ENCODE results near the gene CTBP2.
A peak's percentile ranks its signal among the peaks of the same experiment; 100 is the strongest.

The CTBP2 gene

GRCh38 chr10:125134483-125134848 lies 25.9 kb downstream of the CTBP2 start:
- Histone ChIP-seq H3K4ac (ENCODE audit: low read length) (no peak overlapping the region), H3K14ac (ENCODE audit: low read length) (no peak overlapping the region), H4K8ac (ENCODE audit: low read depth, low read length) (no peak overlapping the region), H3K9me3 (replicated peaks in 1 of 2; ENCODE audit: control insufficient read depth in 2 of 2, insufficient read depth in 1 of 2, low read depth in 1 of 2, low read length in 2 of 2) (peaks cover 0 to 16% of the 10 kb centered on the region in 2 donors), H3K27me3 (ENCODE audit: control insufficient read depth in 3 of 3, insufficient read depth in 3 of 3, low read depth in 1 of 3, low read length in 3 of 3) (no peaks in the 10 kb centered on the region), H3K79me1 (ENCODE audit: low read depth, low read length) (peaks cover 18% of the 10 kb centered on the region), H3K27ac (replicated peaks; ENCODE audit: low read length) (no peak overlapping the region), H3K9ac (ENCODE audit: low read depth, low read length, poor library complexity) (no peak overlapping the region), H3K4me2 (ENCODE audit: insufficient read depth, low read length, poor library complexity, severe bottlenecking) (no peak overlapping the region), H2BK120ac (ENCODE audit: low read depth, low read length) (no peak overlapping the region), H3K4me3 (ENCODE audit: low read length in 2 of 2) (no peak overlapping the region), H2BK15ac (ENCODE audit: low read length) (no peak overlapping the region), H2BK12ac (ENCODE audit: low read length) (no peak overlapping the region), H3K36me3 (replicated peaks in 1 of 2; ENCODE audit: control insufficient read depth in 2 of 2, insufficient read depth in 2 of 2, low read length in 2 of 2) (peaks cover 13 to 87% of the 10 kb centered on the region in 2 donors), H2BK5ac (ENCODE audit: low read length) (no peak overlapping the region), H2AFZ (ENCODE audit: low read length) (no peak overlapping the region), H2AK5ac (ENCODE audit: low read depth, low read length) (peak overlapping the region; percentile 47), H4K91ac (ENCODE audit: low read depth, low read length, poor library complexity) (no peak overlapping the region), H3K4me1 (ENCODE audit: control insufficient read depth in 2 of 2, insufficient read depth in 1 of 2, low read depth in 1 of 2, low read length in 2 of 2) (peaks cover 0 to 34% of the 10 kb centered on the region in 2 donors), H3K23ac (ENCODE audit: low read depth, low read length, poor library complexity) (no peak overlapping the region), H3K18ac (ENCODE audit: low read length) (peak overlapping the region; percentile 56)
- DNase-seq (ENCODE audit: low spot score): no peak
- WGBS, 2 donors (ENCODE audit: extremely low coverage in 2 of 2, insufficient read length in 2 of 2, insufficient replicate concordance in 1 of 2): no CpG with 5 or more reads among the region's 11 CpGs

GRCh38 chr10:125133696-125134482 lies 26.5 kb downstream of the CTBP2 start:
- H3K14ac ChIP-seq (ENCODE audit: low read length): no peak overlapping the region
- peak overlapping the region; percentile 47 for H2AK5ac ChIP-seq (ENCODE audit: low read depth, low read length)
- no peak overlapping the region for H3K23ac ChIP-seq (ENCODE audit: low read depth, low read length, poor library complexity)
- no peak overlapping the region for H4K8ac ChIP-seq (ENCODE audit: low read depth, low read length)
- H3K4me2 ChIP-seq (ENCODE audit: insufficient read depth, low read length, poor library complexity, severe bottlenecking): no peak overlapping the region
- H2AFZ ChIP-seq (ENCODE audit: low read length): no peak overlapping the region
- no peak overlapping the region for H2BK120ac ChIP-seq (ENCODE audit: low read depth, low read length)
- peak overlapping the region; percentile 56 for H3K18ac ChIP-seq (ENCODE audit: low read length)
- H3K27ac ChIP-seq (replicated peaks; ENCODE audit: low read length): no peak overlapping the region
- no peak overlapping the region for H3K4ac ChIP-seq (ENCODE audit: low read length)
- no peak overlapping the region for H3K9ac ChIP-seq (ENCODE audit: low read depth, low read length, poor library complexity)
- no peak overlapping the region for H2BK15ac ChIP-seq (ENCODE audit: low read length)
- peaks cover 0 to 34% of the 10 kb centered on the region in 2 donors for H3K4me1 ChIP-seq (ENCODE audit: control insufficient read depth in 2 of 2, insufficient read depth in 1 of 2, low read depth in 1 of 2, low read length in 2 of 2)
- no peak for DNase-seq (ENCODE audit: low spot score)
- H3K27me3 ChIP-seq (ENCODE audit: control insufficient read depth in 3 of 3, insufficient read depth in 3 of 3, low read depth in 1 of 3, low read length in 3 of 3): no peaks in the 10 kb centered on the region
- H4K91ac ChIP-seq (ENCODE audit: low read depth, low read length, poor library complexity): no peak overlapping the region
- no peak overlapping the region for H3K4me3 ChIP-seq (ENCODE audit: low read length in 2 of 2)
- H3K9me3 ChIP-seq (replicated peaks in 1 of 2; ENCODE audit: control insufficient read depth in 2 of 2, insufficient read depth in 1 of 2, low read depth in 1 of 2, low read length in 2 of 2): peaks cover 0 to 16% of the 10 kb centered on the region in 2 donors
- no CpG with 5 or more reads among the region's 14 CpGs for WGBS, 2 donors (ENCODE audit: extremely low coverage in 2 of 2, insufficient read length in 2 of 2, insufficient replicate concordance in 1 of 2)
- peaks cover 13 to 88% of the 10 kb centered on the region in 2 donors for H3K36me3 ChIP-seq (replicated peaks in 1 of 2; ENCODE audit: control insufficient read depth in 2 of 2, insufficient read depth in 2 of 2, low read length in 2 of 2)
- no peak overlapping the region for H2BK12ac ChIP-seq (ENCODE audit: low read length)
- no peak overlapping the region for H2BK5ac ChIP-seq (ENCODE audit: low read length)
- peaks cover 18% of the 10 kb centered on the region for H3K79me1 ChIP-seq (ENCODE audit: low read depth, low read length)

DNA sequence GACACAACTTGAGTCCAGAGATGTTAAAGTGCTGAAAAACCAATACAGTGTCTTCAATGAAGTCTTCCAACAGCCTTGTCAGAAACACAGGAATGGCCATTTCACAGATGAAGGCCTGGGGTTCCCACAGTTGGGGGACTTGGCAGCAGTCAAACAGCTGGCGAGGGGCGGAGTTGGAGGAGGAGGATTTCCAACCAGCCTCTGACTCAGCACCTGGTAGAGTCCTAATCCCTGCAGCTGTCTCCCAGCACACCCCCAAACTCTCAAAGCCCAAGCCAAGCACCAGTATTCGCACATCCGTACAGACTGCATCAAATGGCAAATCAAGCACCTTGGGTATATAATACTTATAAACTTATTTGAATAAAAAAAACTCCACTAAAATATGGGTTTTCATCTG lies 28.0 kb downstream of the CTBP2 start:
- Histone ChIP-seq H2BK120ac (ENCODE audit: low read depth, low read length) (no peak overlapping the region), H3K18ac (ENCODE audit: low read length) (no peak overlapping the region), H3K9me3 (replicated peaks in 1 of 2; ENCODE audit: control insufficient read depth in 2 of 2, insufficient read depth in 1 of 2, low read depth in 1 of 2, low read length in 2 of 2) (peaks cover 0 to 16% of the 10 kb centered on the region in 2 donors), H2BK12ac (ENCODE audit: low read length) (no peak overlapping the region), H2BK5ac (ENCODE audit: low read length) (no peak overlapping the region), H3K79me1 (ENCODE audit: low read depth, low read length) (peaks cover 24% of the 10 kb centered on the region), H2AK5ac (ENCODE audit: low read depth, low read length) (no peak overlapping the region), H3K36me3 (replicated peaks in 1 of 2; ENCODE audit: control insufficient read depth in 2 of 2, insufficient read depth in 2 of 2, low read length in 2 of 2) (peaks cover 12 to 84% of the 10 kb centered on the region in 2 donors), H3K23ac (ENCODE audit: low read depth, low read length, poor library complexity) (no peak overlapping the region), H2BK15ac (ENCODE audit: low read length) (no peak overlapping the region), H3K4me1 (ENCODE audit: control insufficient read depth in 2 of 2, insufficient read depth in 1 of 2, low read depth in 1 of 2, low read length in 2 of 2) (peaks cover 0 to 34% of the 10 kb centered on the region in 2 donors), H3K4me3 (ENCODE audit: low read length in 2 of 2) (no peak overlapping the region), H3K9ac (ENCODE audit: low read depth, low read length, poor library complexity) (no peak overlapping the region), H4K8ac (ENCODE audit: low read depth, low read length) (no peak overlapping the region), H3K4ac (ENCODE audit: low read length) (no peak overlapping the region), H3K27me3 (ENCODE audit: control insufficient read depth in 3 of 3, insufficient read depth in 3 of 3, low read depth in 1 of 3, low read length in 3 of 3) (no peaks in the 10 kb centered on the region), H2AFZ (ENCODE audit: low read length) (no peak overlapping the region), H3K27ac (replicated peaks; ENCODE audit: low read length) (no peak overlapping the region), H3K4me2 (ENCODE audit: insufficient read depth, low read length, poor library complexity, severe bottlenecking) (no peak overlapping the region), H3K14ac (ENCODE audit: low read length) (no peak overlapping the region), H4K91ac (ENCODE audit: low read depth, low read length, poor library complexity) (no peak overlapping the region)
- WGBS, 2 donors (ENCODE audit: extremely low coverage in 2 of 2, insufficient read length in 2 of 2, insufficient replicate concordance in 1 of 2): no CpG with 5 or more reads among the region's 4 CpGs
- DNase-seq (ENCODE audit: low spot score): no peak

DNA sequence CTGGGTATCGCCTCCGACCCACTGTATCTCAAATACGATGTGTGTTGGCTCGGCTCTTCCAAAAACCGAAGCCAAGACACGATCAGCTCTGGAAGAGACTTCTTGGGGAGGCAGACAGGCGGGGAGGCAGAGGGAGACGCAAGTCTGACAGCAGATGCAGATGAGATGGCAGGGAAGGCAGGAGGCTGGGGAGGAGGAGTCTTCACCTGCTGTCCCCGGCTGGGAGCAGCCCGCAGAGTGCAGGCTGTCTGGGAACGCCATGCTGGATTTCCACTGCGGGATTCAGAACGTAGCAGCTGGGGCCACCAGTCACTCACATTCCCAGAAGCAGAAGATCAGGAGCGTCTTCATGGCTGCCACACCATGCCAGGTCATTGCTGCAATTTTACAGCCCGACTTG lies 29.4 kb downstream of the CTBP2 start:
- H3K36me3 ChIP-seq (replicated peaks in 1 of 2; ENCODE audit: control insufficient read depth in 2 of 2, insufficient read depth in 2 of 2, low read length in 2 of 2): peaks cover 10 to 78% of the 10 kb centered on the region in 2 donors
- H2BK5ac ChIP-seq (ENCODE audit: low read length): no peak overlapping the region

More for the DNA sequence above, 29.4 kb downstream of the CTBP2 start:
- Histone ChIP-seq H3K9me3 (replicated peaks in 1 of 2; ENCODE audit: control insufficient read depth in 2 of 2, insufficient read depth in 1 of 2, low read depth in 1 of 2, low read length in 2 of 2) (peaks cover 0 to 16% of the 10 kb centered on the region in 2 donors), H4K91ac (ENCODE audit: low read depth, low read length, poor library complexity) (no peak overlapping the region), H4K8ac (ENCODE audit: low read depth, low read length) (no peak overlapping the region), H3K23ac (ENCODE audit: low read depth, low read length, poor library complexity) (no peak overlapping the region), H3K9ac (ENCODE audit: low read depth, low read length, poor library complexity) (no peak overlapping the region), H2AK5ac (ENCODE audit: low read depth, low read length) (no peak overlapping the region), H3K4me2 (ENCODE audit: insufficient read depth, low read length, poor library complexity, severe bottlenecking) (no peak overlapping the region), H3K4ac (ENCODE audit: low read length) (no peak overlapping the region), H2BK12ac (ENCODE audit: low read length) (no peak overlapping the region), H2BK120ac (ENCODE audit: low read depth, low read length) (no peak overlapping the region), H3K27ac (replicated peaks; ENCODE audit: low read length) (no peak overlapping the region), H3K27me3 (ENCODE audit: control insufficient read depth in 3 of 3, insufficient read depth in 3 of 3, low read depth in 1 of 3, low read length in 3 of 3) (no peaks in the 10 kb centered on the region), H3K18ac (ENCODE audit: low read length) (peak overlapping the region; percentile 12), H2BK15ac (ENCODE audit: low read length) (no peak overlapping the region), H3K4me1 (ENCODE audit: control insufficient read depth in 2 of 2, insufficient read depth in 1 of 2, low read depth in 1 of 2, low read length in 2 of 2) (peaks cover 0 to 29% of the 10 kb centered on the region in 2 donors), H3K79me1 (ENCODE audit: low read depth, low read length) (peaks cover 18% of the 10 kb centered on the region), H3K4me3 (ENCODE audit: low read length in 2 of 2) (no peak overlapping the region), H3K14ac (ENCODE audit: low read length) (no peak overlapping the region), H2AFZ (ENCODE audit: low read length) (no peak overlapping the region)
- no peak for DNase-seq (ENCODE audit: low spot score)
- WGBS, 2 donors (ENCODE audit: extremely low coverage in 2 of 2, insufficient read length in 2 of 2, insufficient replicate concordance in 1 of 2): no CpG with 5 or more reads among the region's 15 CpGs
